Amygdala (tissue), 56 donors: Measurements from ENCODE around the gene PDGFA.

Source experiments
- DNase-seq, 56 donors: peaks; one replicate each; lab custom pipeline; 2025; lab: John Stamatoyannopoulos, UW

Gene PDGFA

GRCh38 chr7:479115-479947 is 40.3 kb downstream of the PDGFA start:
- no peak for DNase-seq

DNA sequence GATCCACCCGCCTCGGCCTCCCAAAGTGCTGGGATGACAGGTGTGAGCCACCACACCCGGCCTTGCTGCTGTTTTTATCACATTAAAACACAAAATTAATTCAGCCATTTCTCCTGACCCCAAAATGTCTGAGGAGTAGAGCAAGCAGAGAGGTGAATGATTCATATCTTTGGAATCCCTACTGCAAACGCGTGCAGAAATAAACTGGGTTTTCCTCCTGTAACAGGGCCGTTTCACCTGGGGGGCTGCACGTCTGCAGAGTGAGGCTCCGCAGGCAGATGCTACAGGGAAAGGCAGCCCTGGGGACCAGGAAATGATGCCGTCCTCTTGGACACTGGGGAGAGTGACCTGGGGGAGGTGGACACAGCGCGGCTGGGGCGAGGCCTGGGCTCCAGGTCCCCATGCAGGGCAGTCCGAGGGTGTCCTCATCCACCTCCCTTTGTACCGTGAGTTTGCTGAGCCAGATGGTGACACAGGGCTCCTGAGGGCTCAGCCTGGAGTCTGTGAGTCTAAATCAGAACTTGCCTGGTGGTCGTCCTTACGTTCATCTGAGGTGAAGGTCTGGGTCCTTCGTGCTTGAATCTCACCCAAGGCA is 41.9 kb downstream of the PDGFA start:
- no peak for DNase-seq

GRCh38 chr7:476736-477360 is 42.8 kb downstream of the PDGFA start:
- no peak for DNase-seq

- DNase-seq: no peak
Measured at GRCh38 chr7:475951-476441, 43.6 kb downstream of the PDGFA start.

DNA sequence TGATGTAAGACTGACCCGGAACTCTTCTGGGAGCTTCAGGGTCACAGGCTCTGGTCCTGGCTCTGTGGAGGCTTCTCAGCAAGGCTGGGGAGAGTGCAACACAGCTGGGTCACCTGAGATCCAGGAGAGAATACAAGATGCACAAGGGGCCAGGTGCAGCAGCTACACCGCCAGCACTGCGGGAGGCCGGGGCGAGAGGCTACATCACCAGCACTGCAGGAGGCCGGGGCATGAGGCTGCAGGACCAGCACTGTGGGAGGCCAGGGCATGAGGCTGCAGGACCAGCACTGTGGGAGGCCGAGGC is 44.3 kb downstream of the PDGFA start:
- DNase-seq: no peak

GRCh38 chr7:474605-475424 is 44.8 kb downstream of the PDGFA start:
- DNase-seq: no peak

DNA sequence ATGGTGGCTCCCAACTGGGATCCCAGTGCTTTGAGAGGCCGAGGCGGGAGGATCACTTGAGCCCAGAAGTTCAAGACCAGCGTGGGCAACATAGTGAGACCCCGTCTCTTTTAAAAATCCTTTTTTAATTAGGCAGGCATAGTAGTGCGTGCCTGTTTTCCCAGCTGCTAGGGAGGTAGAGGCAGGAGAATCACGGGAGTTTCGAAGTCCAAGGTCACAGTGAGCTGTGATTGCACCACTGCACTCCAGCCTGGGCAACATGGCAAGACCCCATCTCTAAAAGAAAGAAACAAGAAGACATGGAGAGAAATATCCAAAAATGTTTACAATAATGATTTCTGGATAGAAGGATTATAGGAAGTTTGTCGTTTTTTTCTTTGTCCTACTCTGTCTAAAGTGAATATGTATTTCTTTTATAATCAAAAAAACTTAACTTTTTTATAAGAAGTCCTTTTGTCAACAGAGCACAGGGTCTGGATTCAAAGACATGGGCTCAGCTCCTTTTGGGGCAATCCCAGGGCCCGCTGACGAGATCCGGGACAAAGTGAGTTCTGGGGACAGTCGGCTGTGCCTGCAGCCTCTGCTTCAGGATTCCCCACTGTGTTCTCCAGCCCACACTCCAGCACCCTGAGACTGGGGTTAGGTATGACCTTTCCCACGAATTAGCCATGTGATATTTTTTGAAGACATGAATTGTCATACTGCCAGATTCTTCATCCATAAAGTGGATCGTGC is 45.6 kb downstream of the PDGFA start:
- DNase-seq: no peak

DNA sequence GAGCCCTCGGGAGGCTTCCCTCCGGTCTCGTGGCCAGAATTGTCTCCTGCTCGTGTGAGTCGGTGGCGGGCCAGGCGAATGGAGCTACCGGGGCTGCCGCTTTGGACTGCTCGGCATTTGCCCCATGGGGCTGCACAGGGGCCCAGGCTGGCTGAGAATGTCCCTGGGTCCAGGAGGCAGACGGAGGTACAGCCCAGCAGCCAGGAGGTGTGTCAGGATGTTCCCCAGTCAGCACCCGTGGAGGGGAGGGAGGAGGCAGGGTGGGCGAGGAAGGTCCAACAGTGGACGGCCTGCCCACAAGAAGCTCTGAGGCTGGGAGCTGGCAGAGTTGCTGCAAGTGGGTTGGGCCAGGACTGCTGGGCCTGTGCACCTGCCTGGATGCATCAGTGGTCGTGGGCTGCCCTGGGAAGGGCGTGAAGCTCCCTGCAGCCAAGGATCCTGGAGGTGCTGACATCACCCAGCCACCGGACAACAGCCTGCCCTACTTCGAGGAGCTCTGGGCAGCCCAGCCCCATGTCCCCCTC is 46.4 kb downstream of the PDGFA start:
- DNase-seq: no peak

DNA sequence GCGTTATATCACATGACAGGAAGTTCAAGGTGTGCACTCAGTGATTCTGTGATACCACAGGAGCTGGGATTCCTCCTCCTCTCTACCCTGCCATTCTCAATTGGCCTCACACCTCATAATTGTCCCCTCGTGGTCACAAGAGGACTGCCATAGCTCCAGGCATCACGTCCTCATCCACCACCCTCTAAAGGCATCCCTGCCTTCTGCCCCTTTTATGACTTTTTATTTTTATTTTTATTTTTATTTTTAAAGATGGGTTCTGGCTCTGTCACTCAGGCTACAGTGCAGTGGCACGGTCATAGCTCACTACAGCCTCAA is 47.0 kb downstream of the PDGFA start:
- DNase-seq: no peak

GRCh38 chr7:471866-472639 is 47.6 kb downstream of the PDGFA start:
- peak in 3 of 56 donors; percentile 3 to 19 (median 19) for DNase-seq

- no peak for DNase-seq
Measured at GRCh38 chr7:471191-471865, 48.3 kb downstream of the PDGFA start.

DNA sequence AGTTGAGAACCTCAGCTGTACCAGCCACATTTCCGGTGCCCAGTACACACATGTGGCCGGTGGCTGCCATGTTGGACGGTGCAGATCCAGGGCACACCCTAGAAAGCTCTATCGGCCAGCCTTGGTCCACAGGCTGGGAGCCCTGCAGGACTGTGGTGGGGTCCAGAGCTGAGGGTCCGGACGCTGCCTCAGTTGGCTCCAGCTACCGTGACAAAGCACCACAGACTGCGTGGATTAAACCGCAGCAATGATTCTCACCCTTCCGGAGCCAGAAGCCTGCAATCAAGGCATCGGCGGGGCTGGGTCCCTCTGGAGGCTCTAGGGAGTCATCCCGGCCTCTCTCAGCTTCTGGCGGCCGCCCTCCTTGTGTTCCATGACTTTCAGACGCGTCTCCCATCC is 50.1 kb downstream of the PDGFA start:
- DNase-seq: no peak

GRCh38 chr7:468681-469562 is 50.7 kb downstream of the PDGFA start:
- no peak for DNase-seq

GRCh38 chr7:467856-468545 is 51.6 kb downstream of the PDGFA start:
- DNase-seq: no peak

GRCh38 chr7:467393-467828 is 52.2 kb downstream of the PDGFA start:
- DNase-seq: no peak

- no peak for DNase-seq
Measured at GRCh38 chr7:466465-467191, 53.0 kb downstream of the PDGFA start.
